A549 (cell line): Measurements from ENCODE around the gene CDC42BPG.

Source experiments
- CEBPB ChIP-seq, 2 experiments: fragments of >200 bp in 1 of 2; sonication (Bioruptor Twin) in 1 of 2; formaldehyde crosslinking in 1 of 2; IDR thresholded peaks; 2 replicates each; pipeline ENCODE4 v1.6.1; 2012 to 2016
- CTCF ChIP-seq: fragments of >200 bp; sonication (Bioruptor Twin); formaldehyde crosslinking; IDR thresholded peaks from 3 replicates; pipeline ENCODE4 v1.5.1; 2016
- MAX ChIP-seq: IDR thresholded peaks from 2 replicates; pipeline ENCODE4 v1.6.1; 2012
- RAD21 ChIP-seq, 2 experiments: fragments of >200 bp in 1 of 2; sonication (Bioruptor Twin) in 1 of 2; formaldehyde crosslinking in 1 of 2; IDR thresholded peaks in 1 of 2; conservative IDR thresholded peaks in 1 of 2; 2 replicates in 1 of 2; 3 replicates in 1 of 2; pipeline ENCODE4 v1.6.1; 2012 to 2018; ENCODE audit warnings: inconsistent platforms in 1 of 2
- RFX5 ChIP-seq: fragments of 450-650 bp; IDR thresholded peaks from 2 replicates; pipeline ENCODE4 v1.7.1; 2014; ENCODE audit warnings: antibody characterized with exemption, mild to moderate bottlenecking, moderate library complexity

- TF ChIP-seq CTCF: no peak
- TF ChIP-seq CEBPB (IDR thresholded peaks at IDR 0.05): no peak
- no peak for TF ChIP-seq RFX5
- TF ChIP-seq MAX: no peak
- no peak for TF ChIP-seq RAD21 (conservative IDR thresholded peaks at IDR 0.05 in 1 of 2, IDR thresholded peaks at IDR 0.05 in 1 of 2)
Measured at GRCh38 chr11:64865286-64866172, 21.1 kb upstream of the CDC42BPG start.
